SK-N-MC (cell line): ENCODE data around the gene ABCB11.

ENCODE experiments used
- EZH2 ChIP-seq: fragments of 200-600 bp; sonication (generic); IDR thresholded peaks from one replicate; pipeline ENCODE4 v1.6.1; 2017; ENCODE audit warnings: antibody characterized with exemption
- POLR2AphosphoS5 ChIP-seq: IDR thresholded peaks from 2 replicates; pipeline ENCODE4 v1.6.1; 2012; ENCODE audit warnings: mild to moderate bottlenecking, low read depth, low read length, borderline replicate concordance

DNA sequence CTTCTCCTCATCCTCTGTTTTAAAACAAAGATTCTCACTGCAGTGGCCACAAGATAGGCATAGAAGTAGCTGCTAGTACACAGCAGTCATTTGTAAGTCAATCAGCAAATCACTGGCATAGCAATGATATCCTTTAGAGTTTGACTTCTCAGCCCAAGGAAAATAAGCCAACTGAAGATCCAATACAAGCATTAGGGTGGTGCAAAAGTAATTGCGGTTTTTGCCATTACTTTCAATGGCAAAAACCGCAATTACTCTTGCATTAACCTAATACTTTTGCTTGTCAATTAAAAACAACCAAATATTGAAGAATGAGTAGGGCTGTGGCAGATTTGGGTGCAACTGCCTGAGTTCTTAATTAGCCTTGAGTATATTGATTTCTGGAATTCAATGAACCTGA, 127.2 kb downstream of the ABCB11 start:
- TF ChIP-seq POLR2AphosphoS5: no peak
- TF ChIP-seq EZH2: no peak
